NCI-H128 (cell line): ENCODE data around the gene TOMM20.
A peak's percentile ranks its signal among the peaks of the same experiment; 100 is the strongest.
"Not testable (repeated sequence)": the region's sequence is repeated elsewhere in the genome, so short reads cannot be mapped to it uniquely, and the experiment has no call there.

Experiments used
- DNase-seq: peaks from one replicate; lab custom pipeline; 2025; ENCODE audit not compliant: unreplicated experiment; lab: John Stamatoyannopoulos, UW

The TOMM20 gene

GRCh38 chr1:235102993-235103411 is 25.6 kb downstream of the TOMM20 start:
- DNase-seq = no peak

GRCh38 chr1:235102259-235102582 is 26.4 kb downstream of the TOMM20 start:
- DNase-seq = no peak

- no peak for DNase-seq
Observed at GRCh38 chr1:235101558-235102258, 26.9 kb downstream of the TOMM20 start.

- no peak for DNase-seq
Observed at GRCh38 chr1:235100194-235100772, 28.4 kb downstream of the TOMM20 start.

GRCh38 chr1:235098991-235099390 is 29.6 kb downstream of the TOMM20 start:
- no peak for DNase-seq

- no peak for DNase-seq
Observed at GRCh38 chr1:235098547-235098946, 30.1 kb downstream of the TOMM20 start.

- DNase-seq = not testable (repeated sequence)
Observed at GRCh38 chr1:235097501-235097900, 31.1 kb downstream of the TOMM20 start.

- DNase-seq = no peak
Observed at GRCh38 chr1:235095938-235096562, 32.6 kb downstream of the TOMM20 start.

- peak; percentile 26 for DNase-seq
Observed at GRCh38 chr1:235093696-235094592, 34.7 kb downstream of the TOMM20 start.

- no peak for DNase-seq
Observed at GRCh38 chr1:235093013-235093695, 35.5 kb downstream of the TOMM20 start.

- DNase-seq = not testable (repeated sequence)
Observed at GRCh38 chr1:235092415-235092814, 36.2 kb downstream of the TOMM20 start.

- not testable (repeated sequence) for DNase-seq
Observed at GRCh38 chr1:235092045-235092406, 36.6 kb downstream of the TOMM20 start.

GRCh38 chr1:235091319-235092044 is 37.2 kb downstream of the TOMM20 start:
- not testable (repeated sequence) for DNase-seq

- no peak for DNase-seq
Observed at GRCh38 chr1:235090406-235091069, 38.1 kb downstream of the TOMM20 start.

- DNase-seq = no peak
Observed at GRCh38 chr1:235088907-235089306, 39.7 kb downstream of the TOMM20 start.

- no peak for DNase-seq
Observed at GRCh38 chr1:235088430-235088829, 40.2 kb downstream of the TOMM20 start.

GRCh38 chr1:235087906-235088305 is 40.7 kb downstream of the TOMM20 start:
- no peak for DNase-seq

GRCh38 chr1:235085411-235086117 is 43.1 kb downstream of the TOMM20 start:
- not testable (repeated sequence) for DNase-seq

- not testable (repeated sequence) for DNase-seq
Observed at GRCh38 chr1:235080788-235081187, 47.8 kb downstream of the TOMM20 start.
